NCI-H524 (cell line): ENCODE data around the gene RBM17.
"Not testable (repeated sequence)": the region's sequence is repeated elsewhere in the genome, so short reads cannot be mapped to it uniquely, and the experiment has no call there.

ENCODE experiments used
- DNase-seq, 2 experiments: peaks; one replicate each; lab custom pipeline; 2025; lab: John Stamatoyannopoulos, UW

RBM17 gene

GRCh38 chr10:6080417-6080973 lies 8.3 kb upstream of the RBM17 start:
- DNase-seq: no peak

- no peak for DNase-seq
These were observed 6.1 kb upstream of the RBM17 start for GRCh38 chr10:6082496-6083395.

- DNase-seq: no peak
These were observed 5.0 kb upstream of the RBM17 start for GRCh38 chr10:6083523-6084475.

GRCh38 chr10:6086375-6087233 lies 2.2 kb upstream of the RBM17 start:
- peak; percentile 86 to 87 for DNase-seq

GRCh38 chr10:6089334-6090219 lies 743 bp downstream of the RBM17 start:
- DNase-seq: peak in 1 of 2 experiments; percentile 24

GRCh38 chr10:6091630-6092029 lies 2.8 kb downstream of the RBM17 start:
- no peak for DNase-seq

GRCh38 chr10:6092731-6093130 lies 3.9 kb downstream of the RBM17 start:
- DNase-seq: no peak

- DNase-seq: no peak
These were observed 7.2 kb downstream of the RBM17 start for GRCh38 chr10:6095810-6096570.

- no peak for DNase-seq
These were observed 8.2 kb downstream of the RBM17 start for GRCh38 chr10:6097063-6097462.

GRCh38 chr10:6098156-6098555 lies 9.3 kb downstream of the RBM17 start:
- no peak for DNase-seq

- DNase-seq: no peak
These were observed 11.5 kb downstream of the RBM17 start for GRCh38 chr10:6100370-6100769.

GRCh38 chr10:6101181-6101580 lies 12.3 kb downstream of the RBM17 start:
- DNase-seq: peak in 1 of 2 experiments; percentile 42

- no peak for DNase-seq
These were observed 13.3 kb downstream of the RBM17 start for GRCh38 chr10:6102128-6102527.

- DNase-seq: no peak
These were observed 14.8 kb downstream of the RBM17 start for GRCh38 chr10:6103591-6103990.

GRCh38 chr10:6107616-6108015 lies 18.8 kb downstream of the RBM17 start:
- DNase-seq: not testable (repeated sequence)

- no peak for DNase-seq
These were observed 19.2 kb downstream of the RBM17 start for GRCh38 chr10:6108072-6108471.

- DNase-seq: peak in 1 of 2 experiments; percentile 20
These were observed 20.0 kb downstream of the RBM17 start for GRCh38 chr10:6108631-6109443.

- no peak for DNase-seq
These were observed 20.6 kb downstream of the RBM17 start for GRCh38 chr10:6109444-6109775.

GRCh38 chr10:6110136-6110535 lies 21.3 kb downstream of the RBM17 start:
- no peak for DNase-seq
